Measurements from ENCODE around the gene ADPRH. TPM values are rescaled to one million over a fixed set of nuclear protein-coding genes. Genes with fewer than 3 reads are reported as not detected.
A peak's percentile ranks its signal among the peaks of the same experiment; 100 is the strongest.
"Not testable (repeated sequence)": the region's sequence is repeated elsewhere in the genome, so short reads cannot be mapped to it uniquely, and the experiment has no call there.

ADPRH gene
- polyA plus RNA-seq, 2 of the 4 experiments (the other 2 are of a cell fraction): 3.7 to 3.8 TPM

- TF ChIP-seq REST (IDR thresholded peaks at IDR 0.05) (no peak), NPAS2 (CRISPR knock-in tag; IDR thresholded peaks at IDR 0.05; ENCODE audit: borderline replicate concordance) (no peak)
These were observed 14.8 kb downstream of the ADPRH start (continued) for GRCh38 chr3:119594066-119594465.

- POLR2A ChIA-PET; H3K27ac ChIP-seq; H3K4me3 ChIP-seq; H3K9me3 ChIP-seq; H3K4me2 ChIP-seq; CTCF ChIA-PET; ATAC-seq; DNase-seq (ENCODE audit: low read depth in 1 of 2, low spot score in 1 of 2); H3K4me1 ChIP-seq; FAIRE-seq: not testable (repeated sequence)
- TF ChIP-seq ZC3H11A (IDR thresholded peaks at IDR 0.05): peak; percentile 79
- 15% methylated on average over 1 of the region's 1 CpG for WGBS (ENCODE audit: missing lambda C conversion rate)
These were observed 15.6 kb downstream of the ADPRH start for GRCh38 chr3:119594929-119595328.

GRCh38 chr3:119595639-119596334 is 16.5 kb downstream of the ADPRH start:
- 0 out of 3 replicates have a peak overlapping the region, but pooled peaks have one; percentile 10 for H3K4me2 ChIP-seq
- ATAC-seq: no peak
- H3K4me1 ChIP-seq: peaks cover 8% of the 10 kb centered on the region; the same call in 2 of the 3 replicates
- ChIA-PET POLR2A (no interaction called here), CTCF (interaction anchor here (1.1 kb wide), 1 partner anchor 14 kb away, joined by 5 read pairs; no protein-coding TSS in a partner anchor)
- 80% methylated on average over 7 of the region's 7 CpGs for WGBS (ENCODE audit: missing lambda C conversion rate)
- 0 out of 6 replicates have a peak overlapping the region, but pooled peaks of 1 of the 2 experiments have one; percentile 19 for H3K27ac ChIP-seq
- H3K9me3 ChIP-seq: no peaks in the 10 kb centered on the region
- no peak for DNase-seq (ENCODE audit: low read depth in 1 of 2, low spot score in 1 of 2)
- no peak for TF ChIP-seq JUNB (IDR thresholded peaks at IDR 0.05)
- TF ChIP-seq ATOH8 (CRISPR knock-in tag; IDR thresholded peaks at IDR 0.05; ENCODE audit: low read depth): no peak
- TF ChIP-seq NR3C1 (IDR thresholded peaks at IDR 0.05): no peak
- no peak for TF ChIP-seq ZFP36 (IDR thresholded peaks at IDR 0.05; ENCODE audit: borderline replicate concordance, partially characterized antibody)
- no peak for TF ChIP-seq RFX5 (IDR thresholded peaks at IDR 0.05)
- TF ChIP-seq ZNF302 (CRISPR knock-in tag; IDR thresholded peaks at IDR 0.05): no peak
- no peak for TF ChIP-seq HOXA7 (CRISPR knock-in tag; IDR thresholded peaks at IDR 0.05)
- no peak for TF ChIP-seq ELK1 (IDR thresholded peaks at IDR 0.05; ENCODE audit: low read depth, low read length)
- TF ChIP-seq HOXB13 (CRISPR knock-in tag; IDR thresholded peaks at IDR 0.05; ENCODE audit: low read depth): no peak
- FAIRE-seq: no peak
- no peak overlapping the region for H3K4me3 ChIP-seq

- no peak overlapping the region for H3K27ac ChIP-seq
- H3K4me3 ChIP-seq: no peak overlapping the region
- no peak overlapping the region for H3K4me2 ChIP-seq
- peaks cover 8% of the 10 kb centered on the region; the same call in 2 of the 3 replicates for H3K4me1 ChIP-seq
- no peaks in the 10 kb centered on the region for H3K9me3 ChIP-seq
- POLR2A ChIA-PET: no interaction called here
- FAIRE-seq (no peak), DNase-seq (ENCODE audit: low read depth in 1 of 2, low spot score in 1 of 2) (no peak), ATAC-seq (no peak)
- TF ChIP-seq SREBF2 (IDR thresholded peaks at IDR 0.05) (no peak), HES2 (IDR thresholded peaks at IDR 0.05) (no peak), HOXA7 (CRISPR knock-in tag; IDR thresholded peaks at IDR 0.05) (no peak), KDM5A (IDR thresholded peaks at IDR 0.05) (no peak), ESRRA (IDR thresholded peaks at IDR 0.05; ENCODE audit: borderline replicate concordance, low read length) (no peak), ZNF302 (CRISPR knock-in tag; IDR thresholded peaks at IDR 0.05) (no peak), USF2 (IDR thresholded peaks at IDR 0.05) (no peak)
- WGBS (ENCODE audit: missing lambda C conversion rate): 92% methylated on average over 6 of the region's 6 CpGs
- CTCF ChIA-PET: interaction anchor here (1.1 kb wide), 1 partner anchor 15 kb away, joined by 5 read pairs; no protein-coding TSS in a partner anchor
These were observed 17.1 kb downstream of the ADPRH start for GRCh38 chr3:119596398-119596797.

Measured in A549 (cell line).